Endothelial cell of umbilical vein (primary cell): ENCODE data around the gene ESRRB. TPM values are rescaled to one million over a fixed set of nuclear protein-coding genes. Genes with fewer than 3 reads are reported as not detected.

Source experiments
- BruUV-seq: library from RNA; stranded (reverse); fragments of 400-500 nt; replicated peaks from 2 replicates; lab custom pipeline; 2021; lab: Mats Ljungman, UMichigan
- CTCF ChIA-PET: fragments of 300-600, 350-600 bp; sonication (Branson Sonifier 250); formaldehyde crosslinking; loops from one replicate; lab custom pipeline; 2021; ENCODE audit warnings: antibody characterized with exemption, inconsistent platforms; lab: Charles Lee
- POLR2A ChIA-PET: fragments of 300-600, 350-600 bp; sonication (Branson Sonifier 250); formaldehyde crosslinking; loops from one replicate; lab custom pipeline; 2021; ENCODE audit warnings: antibody characterized with exemption, inconsistent platforms; lab: Charles Lee
- DNase-seq: peaks from one replicate; pipeline ENCODE4 v3.0.0-alpha.2; 2011; ENCODE audit warnings: low read depth, low spot score
- FAIRE-seq: peaks from 2 replicates; lab custom pipeline; 2011; peaks lifted over from hg19 to GRCh38; lab: Jason Lieb, UNC
- H2AFZ ChIP-seq: 2 replicates; pipeline ENCODE4 v1.6.0; 2012; ENCODE audit warnings: low read depth, low read length, control low read depth, inconsistent platforms
- H3K27ac ChIP-seq: 2 replicates; pipeline ENCODE4 v1.5.1; 2011; ENCODE audit warnings: low read depth, mild to moderate bottlenecking, control low read depth, low read length, moderate library complexity; ENCODE audit not compliant: insufficient read depth
- H3K27me3 ChIP-seq, 2 experiments: 2 replicates each; pipeline versions ENCODE4 v1.6.0 to v1.6.1; 2011; ENCODE audit warnings: low read length in 2 of 2, mixed read lengths in 1 of 2; ENCODE audit not compliant: control insufficient read depth in 2 of 2, insufficient read depth in 2 of 2
- H3K36me3 ChIP-seq, 2 experiments: 2 replicates in 1 of 2; 3 replicates in 1 of 2; pipeline ENCODE4 v1.5.1; 2011; ENCODE audit warnings: low read length in 2 of 2, mild to moderate bottlenecking in 1 of 2, moderate library complexity in 1 of 2; ENCODE audit not compliant: control insufficient read depth in 2 of 2, insufficient read depth in 2 of 2; ENCODE audit errors: extremely low read depth in 1 of 2
- H3K4me1 ChIP-seq: 3 replicates; pipeline ENCODE4 v1.5.1; 2011; ENCODE audit warnings: mild to moderate bottlenecking, low read length; ENCODE audit not compliant: control insufficient read depth, insufficient read depth; ENCODE audit errors: extremely low read depth
- H3K4me2 ChIP-seq: 2 replicates; pipeline ENCODE4 v1.6.1; 2011; ENCODE audit warnings: low read length, control low read depth, mixed read lengths; ENCODE audit not compliant: insufficient read depth
- H3K4me3 ChIP-seq, 3 experiments: fragments of 200-600 bp in 1 of 3; sonication (generic), shearing (Covaris generic) in 1 of 3; replicated peaks in 1 of 3; 2 replicates each; pipeline ENCODE4 v1.5.1; 2011 to 2016; ENCODE audit warnings: control low read depth in 3 of 3, low read length in 3 of 3, mild to moderate bottlenecking in 2 of 3, inconsistent platforms in 1 of 3, low read depth in 1 of 3, moderate library complexity in 1 of 3; ENCODE audit not compliant: insufficient read depth in 1 of 3
- H3K79me2 ChIP-seq: 2 replicates; pipeline ENCODE4 v1.6.0; 2012; ENCODE audit warnings: low read length, inconsistent platforms; ENCODE audit not compliant: control insufficient read depth, insufficient read depth
- H3K9ac ChIP-seq: replicated peaks from 2 replicates; pipeline ENCODE3; 2011; ENCODE audit warnings: low read length, control low read depth; ENCODE audit not compliant: insufficient read depth; ENCODE audit errors: extremely low read depth
- H3K9me1 ChIP-seq: replicated peaks from 3 replicates; pipeline ENCODE4 v1.6.0; 2011; ENCODE audit warnings: mild to moderate bottlenecking, low read length; ENCODE audit not compliant: control insufficient read depth, insufficient read depth; ENCODE audit errors: extremely low read depth
- H3K9me3 ChIP-seq: replicated peaks from 2 replicates; pipeline ENCODE4 v1.5.1; 2012; ENCODE audit warnings: low read length, inconsistent platforms; ENCODE audit not compliant: control insufficient read depth, insufficient read depth
- H4K20me1 ChIP-seq: replicated peaks from 2 replicates; pipeline ENCODE3; 2011; ENCODE audit warnings: mild to moderate bottlenecking, low read length; ENCODE audit not compliant: control insufficient read depth, insufficient read depth; ENCODE audit errors: extremely low read depth
- CTCF ChIP-seq, 2 donors: IDR thresholded peaks; 1 replicate in 1 of 2; 2 replicates in 1 of 2; pipeline ENCODE4 v1.5.1; 2011; ENCODE audit warnings: low read length in 2 of 2, mild to moderate bottlenecking in 2 of 2, moderate library complexity in 2 of 2, control low read depth in 1 of 2, inconsistent platforms in 1 of 2, low read depth in 1 of 2; ENCODE audit not compliant: insufficient read depth in 1 of 2; ENCODE audit errors: extremely low read depth in 1 of 2
- EZH2 ChIP-seq: IDR thresholded peaks from 2 replicates; pipeline ENCODE4 v1.6.1; 2012; ENCODE audit warnings: borderline replicate concordance, low read depth, mild to moderate bottlenecking, moderate library complexity, low read length, inconsistent platforms; ENCODE audit not compliant: severe bottlenecking
- FOS ChIP-seq: IDR thresholded peaks from 2 replicates; pipeline ENCODE4 v1.6.1; 2011; ENCODE audit warnings: mild to moderate bottlenecking, low read length, moderate library complexity, borderline replicate concordance; ENCODE audit not compliant: insufficient read depth
- GATA2 ChIP-seq: IDR thresholded peaks from 2 replicates; pipeline ENCODE4 v1.7.0; 2011; ENCODE audit warnings: low read depth, mild to moderate bottlenecking, moderate library complexity, mixed read lengths, low read length; ENCODE audit not compliant: insufficient read length, insufficient read depth
- JUN ChIP-seq: IDR thresholded peaks from 2 replicates; pipeline ENCODE4 v1.6.1; 2011; ENCODE audit warnings: borderline replicate concordance, low read depth; ENCODE audit not compliant: insufficient read length, insufficient read depth
- MAX ChIP-seq: IDR thresholded peaks from 2 replicates; pipeline ENCODE4 v1.6.1; 2011; ENCODE audit not compliant: insufficient read depth, insufficient read length
- MYC ChIP-seq: IDR thresholded peaks from one replicate; pipeline ENCODE4 v1.6.1; 2011; ENCODE audit warnings: mild to moderate bottlenecking, low read depth, low read length
- POLR2A ChIP-seq: IDR thresholded peaks from 2 replicates; pipeline ENCODE4 v1.6.1; 2012; ENCODE audit warnings: low read depth, mild to moderate bottlenecking, control low read depth, low read length
- POLR2AphosphoS5 ChIP-seq: IDR thresholded peaks from 2 replicates; pipeline ENCODE4 v1.6.1; 2012; ENCODE audit warnings: low read depth, mild to moderate bottlenecking, control low read depth, low read length, moderate library complexity; ENCODE audit not compliant: insufficient read depth
- dilution Hi-C: fragments of 300-500 bp; cut with MboI; formaldehyde crosslinking; loops from one replicate; pipeline ENCODE4 v1.15.0; 2019; ENCODE audit warnings: low sequenced_read_pairs; ENCODE audit not compliant: extremely low pct_ligation_motif_present
- intact Hi-C: fragments of 100-400 bp; cut with micrococcal nuclease; formaldehyde crosslinking; loops from one replicate; pipeline ENCODE4 v1.10.0; 2022
- polyA plus RNA-seq, 4 experiments: library from polyadenylated mRNA; depleted of rRNA in 3 of 4; stranded (reverse) in 3 of 4; unstranded in 1 of 4; fragments of >200 nt; gene quantifications; 2 replicates each; pipeline versions ENCODE4 v1.2.1 to v1.2.3, GENCODE V29; 2011 to 2012; ENCODE audit warnings: missing spikeins in 1 of 4
- total RNA-seq: library from RNA; stranded (reverse); gene quantifications from 2 replicates; pipeline ENCODE4 v1.2.3, GENCODE V29; 2021

ESRRB gene
- total and polyA plus RNA-seq, 2 donors (not counting 3 experiments of a cell fraction or from before 2014, with no cell fraction given): not detected

- TF ChIP-seq JUN: no peak
- TF ChIP-seq MYC: no peak
- no peak for TF ChIP-seq POLR2A
- no peak for TF ChIP-seq POLR2AphosphoS5
- TF ChIP-seq EZH2: no peak
- TF ChIP-seq MAX: no peak
- no peak for TF ChIP-seq CTCF (IDR thresholded peaks at IDR 0.05; ENCODE audit: extremely low read depth in 1 of 2, insufficient read depth in 1 of 2, low read depth in 1 of 2, low read length in 2 of 2)
- no peak for TF ChIP-seq FOS
- no peak for TF ChIP-seq GATA2
- no peak overlapping the region for H3K4me2 ChIP-seq
- H3K27ac ChIP-seq: no peak overlapping the region
- no peaks in the 10 kb centered on the region for H4K20me1 ChIP-seq
- ChIA-PET POLR2A (no interaction called here), CTCF (interaction anchor here (1.4 to 1.6 kb wide), 3 partner anchors 32 to 676 kb away, joined by 4 to 9 read pairs (median 4); no protein-coding TSS in a partner anchor)
- no peak for DNase-seq
- H3K9me1 ChIP-seq: no peaks in the 10 kb centered on the region
- no peak overlapping the region for H3K4me3 ChIP-seq
- no peaks in the 10 kb centered on the region for H3K9me3 ChIP-seq
- BruUV-seq: no TSS peak
- H3K9ac ChIP-seq: no peak overlapping the region
- intact Hi-C loops: loop anchor here (5.0 to 10.0 kb wide), 2 partner anchors 403 to 481 kb away; partner anchors contain the start of gene TGFB3
- no peaks in the 10 kb centered on the region for H3K36me3 ChIP-seq
- dilution Hi-C loops: no loop called here
- no peaks in the 10 kb centered on the region for H3K79me2 ChIP-seq
- H3K27me3 ChIP-seq: peaks cover 34 to 45% of the 10 kb centered on the region in 2 experiments
- H3K4me1 ChIP-seq: no peaks in the 10 kb centered on the region
- no peak overlapping the region for H2AFZ ChIP-seq
- FAIRE-seq: no peak
These were observed 9.5 kb downstream of the ESRRB start for GRCh38 chr14:76385435-76385834.
